PC-9 (cell line): ENCODE results near the gene GNAI1. TPM values are rescaled to one million over a fixed set of nuclear protein-coding genes. Genes with fewer than 3 reads are reported as not detected.

Experiments
- BruUV-seq: library from RNA; stranded (reverse); fragments of 400-500 nt; replicated peaks from 2 replicates; lab custom pipeline; 2021; lab: Mats Ljungman, UMichigan
- CTCF ChIA-PET: fragments of 300-600 bp; sonication (Branson Sonifier 250); formaldehyde crosslinking; loops from one replicate; lab custom pipeline; 2022; ENCODE audit warnings: antibody characterized with exemption; lab: Charles Lee
- POLR2A ChIA-PET: fragments of 300-600 bp; sonication (Branson Sonifier 250); formaldehyde crosslinking; loops from one replicate; lab custom pipeline; 2022; ENCODE audit warnings: antibody characterized with exemption; ENCODE audit not compliant: unreplicated experiment; lab: Charles Lee
- DNase-seq, 2 experiments: peaks; one replicate each; pipeline versions ENCODE4 v3.0.0 to v3.0.0-alpha.2; 2015 to 2022; ENCODE audit warnings: mixed read lengths in 1 of 2
- H2AFZ ChIP-seq: fragments of 200-600 bp; sonication (generic); 2 replicates; pipeline ENCODE4 v1.8.1; 2017; ENCODE audit warnings: antibody characterized with exemption
- H3F3A ChIP-seq: fragments of 200-600 bp; sonication (generic); 2 replicates; pipeline ENCODE4 v1.8.1; 2017; ENCODE audit warnings: antibody characterized with exemption, mild to moderate bottlenecking, low read depth; ENCODE audit not compliant: insufficient read depth
- H3K27ac ChIP-seq: fragments of 200-600 bp; sonication (generic); 2 replicates; pipeline ENCODE4 v1.6.1; 2016; ENCODE audit warnings: mixed run types
- H3K27me3 ChIP-seq: fragments of 200-600 bp; sonication (generic); 2 replicates; pipeline ENCODE4 v1.6.1; 2016; ENCODE audit warnings: low read depth, mixed run types; ENCODE audit not compliant: insufficient read depth
- H3K36me3 ChIP-seq: fragments of 200-600 bp; sonication (generic); 2 replicates; pipeline ENCODE4 v1.6.1; 2016; ENCODE audit warnings: low read depth, mixed run types
- H3K4me1 ChIP-seq: fragments of 200-600 bp; sonication (generic); replicated peaks from 2 replicates; pipeline ENCODE4 v1.6.1; 2016; ENCODE audit warnings: mixed run types; ENCODE audit not compliant: insufficient read depth
- H3K4me2 ChIP-seq: fragments of 200-600 bp; sonication (generic); 2 replicates; pipeline ENCODE4 v1.6.1; 2017; ENCODE audit warnings: mixed run types
- H3K4me3 ChIP-seq: fragments of 200-600 bp; sonication (generic); 2 replicates; pipeline ENCODE4 v1.6.1; 2016; ENCODE audit warnings: mixed run types
- H3K79me2 ChIP-seq: fragments of 200-600 bp; sonication (generic); 2 replicates; pipeline ENCODE4 v1.6.1; 2017; ENCODE audit warnings: low read depth, mixed run types
- H3K9me2 ChIP-seq: fragments of 200-600 bp; sonication (generic); 2 replicates; pipeline ENCODE4 v1.8.1; 2017; ENCODE audit warnings: mild to moderate bottlenecking; ENCODE audit not compliant: insufficient read depth
- H3K9me3 ChIP-seq: fragments of 200-600 bp; sonication (generic); 2 replicates; pipeline ENCODE4 v1.8.1; 2016; ENCODE audit warnings: low read depth; ENCODE audit not compliant: insufficient read depth
- H4K20me1 ChIP-seq: fragments of 200-600 bp; sonication (generic); 2 replicates; pipeline ENCODE4 v1.8.1; 2017; ENCODE audit not compliant: insufficient read depth
- EZH2 ChIP-seq: fragments of 200-600 bp; sonication (generic); IDR thresholded peaks from 2 replicates; pipeline ENCODE4 v1.8.0; 2017; ENCODE audit warnings: antibody characterized with exemption, low read depth
- intact Hi-C: fragments of 100-400 bp; cut with micrococcal nuclease; formaldehyde crosslinking; loops from one replicate; pipeline ENCODE4 v1.10.0; 2022; ENCODE audit not compliant: unreplicated experiment
- total RNA-seq: library from RNA; stranded (reverse); gene quantifications from 2 replicates; pipeline ENCODE4 v1.2.3, GENCODE V29; 2021
- TF ChIP-seq, protein P1 (sequence below): fragments of 200-600 bp; sonication (generic); conservative IDR thresholded peaks from 2 replicates; pipeline ENCODE4 v1.6.1; 2017; ENCODE audit warnings: mixed run types, antibody characterized with exemption, mild to moderate bottlenecking, moderate library complexity

Gene GNAI1
- total RNA-seq, 1 experiment from 2014 or later, result 16.8 TPM

DNA sequence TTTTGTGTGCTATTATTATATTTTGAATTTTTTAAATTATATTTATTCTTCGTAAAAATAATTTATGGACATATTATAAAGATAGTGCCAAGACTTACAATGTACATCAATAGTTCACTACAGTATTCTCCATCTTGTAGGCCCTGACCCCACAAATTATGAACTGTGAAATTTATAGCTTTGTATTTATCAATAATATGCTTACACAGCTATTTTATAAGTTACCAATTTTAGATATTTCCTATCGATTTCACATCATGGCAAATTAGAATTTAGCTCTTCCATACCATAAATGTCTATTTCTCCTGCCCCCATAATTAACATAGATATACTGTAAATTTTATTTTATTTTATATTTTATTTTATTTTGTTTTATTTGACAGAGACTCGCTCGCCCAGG is 34.4 kb upstream of the GNAI1 start:
- no peaks in the 10 kb centered on the region for H4K20me1 ChIP-seq
- no TSS peak for BruUV-seq
- POLR2A ChIA-PET, result no interaction called here

DNA sequence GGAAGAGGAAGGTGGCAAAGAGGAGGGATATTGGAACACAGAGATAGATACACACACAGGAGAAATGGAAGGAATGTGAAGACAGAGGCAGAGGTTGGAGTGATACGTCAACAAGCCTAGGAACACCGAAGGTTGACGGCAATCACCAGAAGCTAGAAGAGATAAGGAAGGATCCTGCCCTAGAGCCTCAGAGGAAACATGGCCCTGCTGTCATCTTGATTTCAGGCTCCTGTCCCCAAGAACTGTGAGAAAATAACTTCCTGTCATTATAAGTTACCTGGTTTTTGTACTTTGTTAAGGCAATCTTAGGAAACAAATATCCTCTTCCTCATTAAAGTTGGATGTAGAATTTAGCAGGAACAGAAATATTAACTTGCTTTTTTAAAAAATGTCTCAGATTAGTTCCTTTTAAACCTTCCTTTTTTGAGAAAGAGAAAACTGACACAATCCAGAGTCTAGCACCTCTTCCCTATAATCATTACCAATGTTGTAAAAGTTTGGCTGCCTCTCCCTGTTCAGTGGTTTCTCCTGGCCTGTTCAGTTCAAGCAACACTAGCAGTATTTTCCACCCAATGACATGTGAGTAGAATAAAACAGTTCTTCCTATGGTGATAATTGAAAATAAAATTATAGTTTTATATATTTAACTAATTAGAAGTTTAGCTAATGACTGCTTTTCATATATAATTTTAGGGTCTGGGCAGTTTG is 28.8 kb upstream of the GNAI1 start:
- Histone ChIP-seq H3K27ac (no peak overlapping the region), H3K36me3 (no peaks in the 10 kb centered on the region), H2AFZ (no peak overlapping the region), H3K4me2 (no peak overlapping the region), H4K20me1 (no peaks in the 10 kb centered on the region), H3K27me3 (no peaks in the 10 kb centered on the region), H3K9me3 (no peaks in the 10 kb centered on the region), H3K4me3 (no peak overlapping the region), H3F3A (no peaks in the 10 kb centered on the region), H3K9me2 (0 out of 2 replicates have a peak, but pooled peaks cover 3% of the 10 kb centered on the region), H3K4me1 (no peaks in the 10 kb centered on the region), H3K79me2 (no peaks in the 10 kb centered on the region)
- CTCF ChIA-PET, result no interaction called here
- no TSS peak for BruUV-seq
- POLR2A ChIA-PET, result no interaction called here
- no peak for DNase-seq
- intact Hi-C loops, result no loop called here
- TF ChIP-seq, protein P1, sequence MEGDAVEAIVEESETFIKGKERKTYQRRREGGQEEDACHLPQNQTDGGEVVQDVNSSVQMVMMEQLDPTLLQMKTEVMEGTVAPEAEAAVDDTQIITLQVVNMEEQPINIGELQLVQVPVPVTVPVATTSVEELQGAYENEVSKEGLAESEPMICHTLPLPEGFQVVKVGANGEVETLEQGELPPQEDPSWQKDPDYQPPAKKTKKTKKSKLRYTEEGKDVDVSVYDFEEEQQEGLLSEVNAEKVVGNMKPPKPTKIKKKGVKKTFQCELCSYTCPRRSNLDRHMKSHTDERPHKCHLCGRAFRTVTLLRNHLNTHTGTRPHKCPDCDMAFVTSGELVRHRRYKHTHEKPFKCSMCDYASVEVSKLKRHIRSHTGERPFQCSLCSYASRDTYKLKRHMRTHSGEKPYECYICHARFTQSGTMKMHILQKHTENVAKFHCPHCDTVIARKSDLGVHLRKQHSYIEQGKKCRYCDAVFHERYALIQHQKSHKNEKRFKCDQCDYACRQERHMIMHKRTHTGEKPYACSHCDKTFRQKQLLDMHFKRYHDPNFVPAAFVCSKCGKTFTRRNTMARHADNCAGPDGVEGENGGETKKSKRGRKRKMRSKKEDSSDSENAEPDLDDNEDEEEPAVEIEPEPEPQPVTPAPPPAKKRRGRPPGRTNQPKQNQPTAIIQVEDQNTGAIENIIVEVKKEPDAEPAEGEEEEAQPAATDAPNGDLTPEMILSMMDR, result no peak
- TF ChIP-seq EZH2, result no peak

More for the DNA sequence above, 34.4 kb upstream of the GNAI1 start:
- Histone ChIP-seq H3K9me3 (no peaks in the 10 kb centered on the region), H3F3A (no peaks in the 10 kb centered on the region), H3K27ac (no peak overlapping the region), H2AFZ (no peak overlapping the region), H3K36me3 (no peaks in the 10 kb centered on the region), H3K9me2 (0 out of 2 replicates have a peak, but pooled peaks cover 3% of the 10 kb centered on the region), H3K27me3 (no peaks in the 10 kb centered on the region), H3K4me1 (no peaks in the 10 kb centered on the region), H3K4me2 (no peak overlapping the region), H3K79me2 (no peaks in the 10 kb centered on the region), H3K4me3 (no peak overlapping the region)
- intact Hi-C loops, result no loop called here
- TF ChIP-seq, protein P1, result no peak
- no peak for TF ChIP-seq EZH2
- CTCF ChIA-PET, result interaction anchor here (0.6 to 0.7 kb wide), 2 partner anchors 34 to 567 kb away, joined by 4 read pairs; no protein-coding TSS in a partner anchor
- no peak for DNase-seq

DNA sequence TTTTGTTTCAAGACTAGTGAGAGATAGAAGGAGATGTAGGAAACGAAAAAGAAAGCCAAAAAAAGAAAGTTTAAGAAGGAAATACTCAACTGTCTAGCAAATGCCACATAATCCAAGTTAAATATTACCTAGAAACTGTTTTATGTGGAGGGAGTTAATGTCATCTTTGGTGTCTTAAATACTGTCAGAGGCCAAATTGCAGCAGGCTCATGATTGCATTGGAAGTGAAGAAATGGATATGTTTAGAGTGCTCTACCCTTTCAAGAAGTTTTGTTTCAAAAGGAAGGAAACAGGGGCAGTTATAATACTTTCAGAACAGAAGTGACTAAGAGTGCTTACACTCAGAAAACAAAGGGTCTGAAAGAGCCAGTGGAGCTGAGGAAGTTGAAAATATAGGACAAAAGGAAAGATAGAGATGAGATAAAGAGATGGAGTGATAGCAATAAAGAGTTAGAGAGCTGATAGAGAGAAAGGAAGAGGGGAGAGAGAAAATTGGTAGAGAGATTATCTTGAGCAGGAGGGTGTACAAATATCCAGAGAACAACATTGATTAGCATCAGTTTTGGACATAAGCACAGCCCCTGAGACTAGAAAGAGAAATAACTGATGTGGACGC is 28.0 kb upstream of the GNAI1 start:
- peak overlapping the region; percentile 33; the same call in 1 of the 2 replicates for H2AFZ ChIP-seq
- intact Hi-C loops, result no loop called here

More for the DNA sequence above, 28.0 kb upstream of the GNAI1 start:
- no peaks in the 10 kb centered on the region for H3F3A ChIP-seq
- POLR2A ChIA-PET, result no interaction called here
- H3K9me3 ChIP-seq, result no peaks in the 10 kb centered on the region
- H3K4me2 ChIP-seq, result no peak overlapping the region
- H3K27ac ChIP-seq, result no peak overlapping the region
- CTCF ChIA-PET, result no interaction called here
- no peaks in the 10 kb centered on the region for H3K36me3 ChIP-seq
- H3K79me2 ChIP-seq, result no peaks in the 10 kb centered on the region
- no peaks in the 10 kb centered on the region for H4K20me1 ChIP-seq
- H3K4me3 ChIP-seq, result no peak overlapping the region
- no TSS peak for BruUV-seq
- TF ChIP-seq, protein P1, result no peak
- no peak for TF ChIP-seq EZH2
- DNase-seq, result no peak
- H3K27me3 ChIP-seq, result no peaks in the 10 kb centered on the region
- no peaks in the 10 kb centered on the region for H3K4me1 ChIP-seq
- H3K9me2 ChIP-seq, result 0 out of 2 replicates have a peak, but pooled peaks cover 3% of the 10 kb centered on the region
